ENCODE results near the gene PTAR1. TPM values are rescaled to one million over a fixed set of nuclear protein-coding genes. Genes with fewer than 3 reads are reported as not detected.
"Not testable (repeated sequence)": the region's sequence is repeated elsewhere in the genome, so short reads cannot be mapped to it uniquely, and the experiment has no call there.

The PTAR1 gene
- total RNA-seq, 1 experiment from 2014 or later = 22.9 TPM

- H3K9me2 ChIP-seq (replicated peaks; ENCODE audit: low read length) = no peaks in the 10 kb centered on the region
- no peaks in the 10 kb centered on the region for H3K9me3 ChIP-seq (ENCODE audit: low read length)
- H3K27ac ChIP-seq (ENCODE audit: low read length) = no peak overlapping the region
- H3K4me2 ChIP-seq (ENCODE audit: low read length) = no peak overlapping the region
- ChIA-PET POLR2A (ENCODE audit: unreplicated experiment) (no interaction called here), CTCF (no interaction called here)
- no peak for DNase-seq
- intact Hi-C loops (cut with micrococcal nuclease) = loop anchor here (5.0 kb wide), 2 partner anchors 111 to 126 kb away; no protein-coding TSS in a partner anchor
- H2AFZ ChIP-seq (ENCODE audit: low read length) = no peak overlapping the region
- TF ChIP-seq EZH2 (IDR thresholded peaks at IDR 0.05; ENCODE audit: low read length, unreplicated experiment) = no peak
- TF ChIP-seq, protein P1, sequence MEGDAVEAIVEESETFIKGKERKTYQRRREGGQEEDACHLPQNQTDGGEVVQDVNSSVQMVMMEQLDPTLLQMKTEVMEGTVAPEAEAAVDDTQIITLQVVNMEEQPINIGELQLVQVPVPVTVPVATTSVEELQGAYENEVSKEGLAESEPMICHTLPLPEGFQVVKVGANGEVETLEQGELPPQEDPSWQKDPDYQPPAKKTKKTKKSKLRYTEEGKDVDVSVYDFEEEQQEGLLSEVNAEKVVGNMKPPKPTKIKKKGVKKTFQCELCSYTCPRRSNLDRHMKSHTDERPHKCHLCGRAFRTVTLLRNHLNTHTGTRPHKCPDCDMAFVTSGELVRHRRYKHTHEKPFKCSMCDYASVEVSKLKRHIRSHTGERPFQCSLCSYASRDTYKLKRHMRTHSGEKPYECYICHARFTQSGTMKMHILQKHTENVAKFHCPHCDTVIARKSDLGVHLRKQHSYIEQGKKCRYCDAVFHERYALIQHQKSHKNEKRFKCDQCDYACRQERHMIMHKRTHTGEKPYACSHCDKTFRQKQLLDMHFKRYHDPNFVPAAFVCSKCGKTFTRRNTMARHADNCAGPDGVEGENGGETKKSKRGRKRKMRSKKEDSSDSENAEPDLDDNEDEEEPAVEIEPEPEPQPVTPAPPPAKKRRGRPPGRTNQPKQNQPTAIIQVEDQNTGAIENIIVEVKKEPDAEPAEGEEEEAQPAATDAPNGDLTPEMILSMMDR (conservative IDR thresholded peaks at IDR 0.05; ENCODE audit: low read depth, low read length) = no peak
- TF ChIP-seq EZH2phosphoT487 (IDR thresholded peaks at IDR 0.05; ENCODE audit: borderline replicate concordance, low read length) = no peak
- no peaks in the 10 kb centered on the region for H3K27me3 ChIP-seq (ENCODE audit: low read length)
- H3K9ac ChIP-seq (ENCODE audit: low read length) = no peak overlapping the region
- no peaks in the 10 kb centered on the region for H3F3A ChIP-seq (ENCODE audit: low read length, unreplicated experiment)
- no peaks in the 10 kb centered on the region for H3K36me3 ChIP-seq (ENCODE audit: low read depth, low read length)
- BruUV-seq (replicated peaks) = no TSS peak
- H3K79me2 ChIP-seq (ENCODE audit: low read length) = no peaks in the 10 kb centered on the region
- no peaks in the 10 kb centered on the region for H3K4me1 ChIP-seq (ENCODE audit: insufficient read depth, low read length)
- no peak for ATAC-seq
- H3K4me3 ChIP-seq (ENCODE audit: low read length) = no peak overlapping the region
- H4K20me1 ChIP-seq (ENCODE audit: low read length) = no peaks in the 10 kb centered on the region
Observed at GRCh38 chr9:69806627-69807026, 46.8 kb upstream of the PTAR1 start.

GRCh38 chr9:69805962-69806515 lies 46.2 kb upstream of the PTAR1 start:
- H3F3A ChIP-seq (ENCODE audit: low read length, unreplicated experiment) = no peaks in the 10 kb centered on the region
- H3K27me3 ChIP-seq (ENCODE audit: low read length) = no peaks in the 10 kb centered on the region
- no peak overlapping the region for H3K27ac ChIP-seq (ENCODE audit: low read length)
- TF ChIP-seq EZH2 (IDR thresholded peaks at IDR 0.05; ENCODE audit: low read length, unreplicated experiment) = no peak
- TF ChIP-seq, protein P1 (conservative IDR thresholded peaks at IDR 0.05; ENCODE audit: low read depth, low read length) = no peak
- TF ChIP-seq EZH2phosphoT487 (IDR thresholded peaks at IDR 0.05; ENCODE audit: borderline replicate concordance, low read length) = no peak
- H3K4me1 ChIP-seq (ENCODE audit: insufficient read depth, low read length) = no peaks in the 10 kb centered on the region
- H3K36me3 ChIP-seq (ENCODE audit: low read depth, low read length) = no peaks in the 10 kb centered on the region
- no peaks in the 10 kb centered on the region for H3K79me2 ChIP-seq (ENCODE audit: low read length)
- intact Hi-C loops (cut with micrococcal nuclease) = loop anchor here (5.0 kb wide), 2 partner anchors 111 to 126 kb away; no protein-coding TSS in a partner anchor
- POLR2A ChIA-PET (ENCODE audit: unreplicated experiment) = no interaction called here
- H3K9me2 ChIP-seq (replicated peaks; ENCODE audit: low read length) = no peaks in the 10 kb centered on the region
- H3K4me3 ChIP-seq (ENCODE audit: low read length) = no peak overlapping the region
- H3K9me3 ChIP-seq (ENCODE audit: low read length) = no peaks in the 10 kb centered on the region
- no peaks in the 10 kb centered on the region for H4K20me1 ChIP-seq (ENCODE audit: low read length)
- ATAC-seq = no peak
- H3K9ac ChIP-seq (ENCODE audit: low read length) = no peak overlapping the region
- no peak for DNase-seq
- CTCF ChIA-PET = no interaction called here
- H2AFZ ChIP-seq (ENCODE audit: low read length) = no peak overlapping the region
- BruUV-seq (replicated peaks) = no TSS peak
- H3K4me2 ChIP-seq (ENCODE audit: low read length) = no peak overlapping the region

GRCh38 chr9:69801989-69802388 lies 42.2 kb upstream of the PTAR1 start:
- no TSS peak for BruUV-seq (replicated peaks)
- H3F3A ChIP-seq (ENCODE audit: low read length, unreplicated experiment) = no peaks in the 10 kb centered on the region
- H3K4me3 ChIP-seq (ENCODE audit: low read length) = no peak overlapping the region
- H2AFZ ChIP-seq (ENCODE audit: low read length) = no peak overlapping the region
- no peak overlapping the region for H3K27ac ChIP-seq (ENCODE audit: low read length)
- H3K9me2 ChIP-seq (replicated peaks; ENCODE audit: low read length) = no peaks in the 10 kb centered on the region
- H3K4me1 ChIP-seq (ENCODE audit: insufficient read depth, low read length) = no peaks in the 10 kb centered on the region
- DNase-seq (peak; percentile 30), ATAC-seq (no peak)
- H3K27me3 ChIP-seq (ENCODE audit: low read length) = no peaks in the 10 kb centered on the region
- POLR2A ChIA-PET (ENCODE audit: unreplicated experiment) = no interaction called here
- CTCF ChIA-PET = no interaction called here
- no peaks in the 10 kb centered on the region for H3K79me2 ChIP-seq (ENCODE audit: low read length)
- no peak overlapping the region for H3K9ac ChIP-seq (ENCODE audit: low read length)
- no peaks in the 10 kb centered on the region for H3K9me3 ChIP-seq (ENCODE audit: low read length)
- TF ChIP-seq, protein P1 (conservative IDR thresholded peaks at IDR 0.05; ENCODE audit: low read depth, low read length) = no peak
- no peak for TF ChIP-seq EZH2phosphoT487 (IDR thresholded peaks at IDR 0.05; ENCODE audit: borderline replicate concordance, low read length)
- TF ChIP-seq EZH2 (IDR thresholded peaks at IDR 0.05; ENCODE audit: low read length, unreplicated experiment) = no peak
- H3K36me3 ChIP-seq (ENCODE audit: low read depth, low read length) = no peaks in the 10 kb centered on the region
- H3K4me2 ChIP-seq (ENCODE audit: low read length) = no peak overlapping the region
- intact Hi-C loops (cut with micrococcal nuclease) = no loop called here
- no peaks in the 10 kb centered on the region for H4K20me1 ChIP-seq (ENCODE audit: low read length)

DNA sequence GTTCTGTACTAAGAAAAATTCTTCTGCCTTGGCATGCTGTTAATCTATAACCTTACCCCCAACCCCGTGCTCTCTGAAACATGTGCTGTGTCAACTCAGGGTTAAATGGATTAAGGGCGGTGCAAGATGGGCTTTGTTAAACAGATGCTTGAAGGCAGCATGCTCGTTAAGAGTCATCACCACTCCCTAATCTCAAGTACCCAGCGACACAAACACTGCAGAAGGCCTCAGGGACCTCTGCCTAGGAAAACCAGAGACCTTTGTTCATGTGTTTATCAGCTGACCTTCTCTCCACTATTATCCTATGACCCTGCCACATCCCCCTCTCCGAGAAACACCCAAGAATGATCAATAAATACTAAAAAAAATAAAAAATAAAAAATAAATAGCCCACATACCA lies 40.2 kb upstream of the PTAR1 start:
- H3K9ac ChIP-seq (ENCODE audit: low read length); H3K9me3 ChIP-seq (ENCODE audit: low read length); ATAC-seq; H2AFZ ChIP-seq (ENCODE audit: low read length); BruUV-seq (replicated peaks); H3F3A ChIP-seq (ENCODE audit: low read length, unreplicated experiment); H3K27ac ChIP-seq (ENCODE audit: low read length); intact Hi-C loops (cut with micrococcal nuclease); H3K4me1 ChIP-seq (ENCODE audit: insufficient read depth, low read length); H3K9me2 ChIP-seq (replicated peaks; ENCODE audit: low read length); H3K79me2 ChIP-seq (ENCODE audit: low read length); H3K36me3 ChIP-seq (ENCODE audit: low read depth, low read length); H3K27me3 ChIP-seq (ENCODE audit: low read length); H3K4me3 ChIP-seq (ENCODE audit: low read length); DNase-seq; H3K4me2 ChIP-seq (ENCODE audit: low read length); H4K20me1 ChIP-seq (ENCODE audit: low read length); POLR2A ChIA-PET (ENCODE audit: unreplicated experiment); CTCF ChIA-PET: not testable (repeated sequence)

Data from PC-3 (cell line).